Measurements from ENCODE around the gene OR7A17.

- TF ChIP-seq CTCF (IDR thresholded peaks at IDR 0.05) (no peak), POLR2A (IDR thresholded peaks at IDR 0.05) (peak in 1 of 2 donors; percentile 87)
Observed at GRCh38 chr19:14830702-14831101, 55.2 kb downstream of the OR7A17 start.

Measured in adrenal gland (tissue), 5 donors.